Panc1 (cell line): ENCODE data around the gene KLHDC7A. TPM values are rescaled to one million over a fixed set of nuclear protein-coding genes. Genes with fewer than 3 reads are reported as not detected.

ENCODE experiments used
- ATAC-seq: fragments of 200-7000 bp; cut with Tn5 transposase; 2 replicates; pipeline ENCODE4 v1.9.1; 2020; ENCODE audit warnings: mild to moderate bottlenecking, moderate library complexity
- BruUV-seq: library from RNA; stranded (reverse); fragments of 400-500 nt; replicated peaks from 2 replicates; lab custom pipeline; 2021; lab: Mats Ljungman, UMichigan
- CTCF ChIA-PET: fragments of 300-600 bp; sonication (Branson Sonifier 250); formaldehyde crosslinking; loops from one replicate; lab custom pipeline; 2022; ENCODE audit warnings: antibody characterized with exemption; lab: Charles Lee
- POLR2A ChIA-PET: fragments of 300-600 bp; sonication (Branson Sonifier 250); formaldehyde crosslinking; loops from one replicate; lab custom pipeline; 2022; ENCODE audit warnings: antibody characterized with exemption; lab: Charles Lee
- DNase-seq: peaks from one replicate; pipeline ENCODE4 v3.0.0-alpha.2; 2010; ENCODE audit warnings: low read depth, low spot score
- H3K27ac ChIP-seq: 2 replicates; pipeline ENCODE4 v1.5.1; 2011; ENCODE audit warnings: mild to moderate bottlenecking, low read length, inconsistent platforms
- H3K27me3 ChIP-seq: fragments of 200-500 bp; sonication (Bioruptor generic); 2 replicates; pipeline ENCODE4 v1.6.0; 2014; ENCODE audit warnings: low read length, inconsistent platforms; ENCODE audit not compliant: control insufficient read depth, insufficient read depth
- H3K36me3 ChIP-seq: fragments of 200-500 bp; sonication (Bioruptor generic); 2 replicates; pipeline ENCODE4 v1.5.1; 2014; ENCODE audit warnings: inconsistent platforms, mild to moderate bottlenecking, low read length, moderate library complexity; ENCODE audit not compliant: control insufficient read depth, insufficient read depth
- H3K4me1 ChIP-seq: 2 replicates; pipeline ENCODE4 v1.5.1; 2011; ENCODE audit warnings: inconsistent platforms, mild to moderate bottlenecking, low read length, moderate library complexity; ENCODE audit not compliant: control insufficient read depth, insufficient read depth
- H3K4me3 ChIP-seq, 2 experiments: 2 replicates each; pipeline ENCODE4 v1.5.1; 2011 to 2012; ENCODE audit warnings: low read depth in 2 of 2, low read length in 2 of 2, mild to moderate bottlenecking in 2 of 2, inconsistent platforms in 1 of 2, moderate library complexity in 1 of 2
- H3K9me3 ChIP-seq: fragments of 200-500 bp; sonication (Bioruptor generic); 2 replicates; pipeline ENCODE4 v1.5.1; 2014; ENCODE audit warnings: low read depth, mild to moderate bottlenecking, inconsistent platforms, low read length, moderate library complexity; ENCODE audit not compliant: control insufficient read depth, insufficient read depth
- CTCF ChIP-seq: fragments of 450-650 bp; IDR thresholded peaks from 2 replicates; pipeline ENCODE4 v1.5.1; 2017; ENCODE audit warnings: mild to moderate bottlenecking
- POLR2AphosphoS5 ChIP-seq: IDR thresholded peaks from 2 replicates; pipeline ENCODE4 v1.6.1; 2012; ENCODE audit warnings: mild to moderate bottlenecking, low read depth, low read length, moderate library complexity
- REST ChIP-seq, 2 experiments: IDR thresholded peaks; 2 replicates each; pipeline ENCODE4 v1.6.1; 2011 to 2012; ENCODE audit warnings: low read depth in 2 of 2, control low read depth in 1 of 2, low read length in 1 of 2, mild to moderate bottlenecking in 1 of 2, moderate library complexity in 1 of 2; ENCODE audit not compliant: insufficient read depth in 1 of 2
- SIN3A ChIP-seq: IDR thresholded peaks from 2 replicates; pipeline ENCODE4 v1.6.1; 2012; ENCODE audit warnings: low read depth, mild to moderate bottlenecking, low read length, moderate library complexity, borderline replicate concordance; ENCODE audit not compliant: insufficient read depth
- TCF7L2 ChIP-seq: IDR thresholded peaks from 2 replicates; pipeline ENCODE4 v1.6.1; 2011; ENCODE audit warnings: mild to moderate bottlenecking, low read depth, low read length, inconsistent platforms
- in situ Hi-C: cut with HindIII; loops from 2 replicates; pipeline ENCODE4 v1.10.0; 2016; ENCODE audit warnings: low sequenced_read_pairs, low pct_unique_long_range_greater_than_20kb
- intact Hi-C: fragments of 100-400 bp; cut with micrococcal nuclease; formaldehyde crosslinking; loops from one replicate; pipeline ENCODE4 v1.10.0; 2022; ENCODE audit not compliant: unreplicated experiment
- total RNA-seq: library from RNA; stranded (reverse); gene quantifications from one replicate; pipeline ENCODE4 v1.2.1, GENCODE V29; 2021; ENCODE audit not compliant: unreplicated experiment

Gene KLHDC7A
- total RNA-seq, 1 experiment from 2014 or later: 0.31 TPM

- Histone ChIP-seq H3K36me3 (no peaks in the 10 kb centered on the region), H3K9me3 (no peaks in the 10 kb centered on the region), H3K4me3 (no peak overlapping the region), H3K27me3 (peaks cover 5% of the 10 kb centered on the region; the same call in 1 of the 2 replicates), H3K4me1 (no peaks in the 10 kb centered on the region), H3K27ac (no peak overlapping the region)
- ATAC-seq (no peak), DNase-seq (no peak)
- intact Hi-C loops (no loop called here), in situ Hi-C loops (no loop called here)
- POLR2A ChIA-PET: no interaction called here
- TF ChIP-seq POLR2AphosphoS5 (no peak), REST (IDR thresholded peaks at IDR 0.05; ENCODE audit: insufficient read depth in 1 of 2, low read depth in 2 of 2, low read length in 1 of 2) (no peak)
- CTCF ChIA-PET: no interaction called here
- no TSS peak for BruUV-seq
Observed at GRCh38 chr1:18501833-18502232, 21.1 kb downstream of the KLHDC7A start.

GRCh38 chr1:18504609-18505008, 23.9 kb downstream of the KLHDC7A start:
- Histone ChIP-seq H3K4me1 (no peaks in the 10 kb centered on the region), H3K9me3 (peaks cover 8% of the 10 kb centered on the region; the same call in 1 of the 2 replicates), H3K36me3 (no peaks in the 10 kb centered on the region), H3K27ac (no peak overlapping the region), H3K4me3 (no peak overlapping the region), H3K27me3 (peaks cover 7% of the 10 kb centered on the region; the same call in 1 of the 2 replicates)
- intact Hi-C loops: no loop called here
- BruUV-seq: no TSS peak
- ATAC-seq (no peak), DNase-seq (no peak)
- in situ Hi-C loops: no loop called here
- CTCF ChIA-PET: no interaction called here
- TF ChIP-seq POLR2AphosphoS5: no peak
- TF ChIP-seq REST (IDR thresholded peaks at IDR 0.05; ENCODE audit: insufficient read depth in 1 of 2, low read depth in 2 of 2, low read length in 1 of 2): no peak
- TF ChIP-seq TCF7L2: no peak
- no peak for TF ChIP-seq CTCF
- TF ChIP-seq SIN3A: no peak
- POLR2A ChIA-PET: no interaction called here
